Activated effector memory CD4-positive, alpha-beta T cell treated with Interleukin-2 at 50 U/mL for 16 hours (primary cell): ENCODE data around the gene C6orf89.
A peak's percentile ranks its signal among the peaks of the same experiment; 100 is the strongest.

Source experiments
- DNase-seq: peaks from one replicate; pipeline ENCODE4 v3.0.0-alpha.2; 2020

C6orf89 gene

GRCh38 chr6:36954262-36954931, 68.6 kb downstream of the C6orf89 start, which contains the start of gene PI16:
Gene PI16 (plus strand): TSS chr6:36954738. CDS start chr6:36954761, 23 bp downstream.
- DNase-seq: no peak

GRCh38 chr6:36955136-36955535, 69.4 kb downstream of the C6orf89 start:
- DNase-seq: no peak

- no peak for DNase-seq
Measured at GRCh38 chr6:36955671-36956445, 70.1 kb downstream of the C6orf89 start.

- no peak for DNase-seq
Measured at GRCh38 chr6:36956446-36956820, 70.7 kb downstream of the C6orf89 start.

- DNase-seq: no peak
Measured at GRCh38 chr6:36957773-36958271, 72.1 kb downstream of the C6orf89 start.

- DNase-seq: no peak
Measured at GRCh38 chr6:36958775-36959554, 73.2 kb downstream of the C6orf89 start.

- DNase-seq: no peak
Measured at GRCh38 chr6:36959555-36960250, 74.0 kb downstream of the C6orf89 start.

- no peak for DNase-seq
Measured at GRCh38 chr6:36961441-36962435, 76.0 kb downstream of the C6orf89 start.

GRCh38 chr6:36962874-36963273, 77.1 kb downstream of the C6orf89 start:
- peak; percentile 78 for DNase-seq

- no peak for DNase-seq
Measured at GRCh38 chr6:36963451-36964290, 77.9 kb downstream of the C6orf89 start.

- no peak for DNase-seq
Measured at GRCh38 chr6:36964349-36964748, 78.6 kb downstream of the C6orf89 start.

- DNase-seq: no peak
Measured at GRCh38 chr6:36964908-36965307, 79.2 kb downstream of the C6orf89 start.

GRCh38 chr6:36967301-36967700, 81.5 kb downstream of the C6orf89 start:
- DNase-seq: no peak

GRCh38 chr6:36967757-36968156, 82.0 kb downstream of the C6orf89 start:
- no peak for DNase-seq

- DNase-seq: no peak
Measured at GRCh38 chr6:36968266-36968977, 82.7 kb downstream of the C6orf89 start.

GRCh38 chr6:36969240-36969691, 83.5 kb downstream of the C6orf89 start:
- DNase-seq: no peak

- no peak for DNase-seq
Measured at GRCh38 chr6:36969988-36970891, 84.5 kb downstream of the C6orf89 start.
